Hematopoietic multipotent progenitor cell (in vitro differentiated cells): ENCODE results near the gene SMG6. TPM values are rescaled to one million over a fixed set of nuclear protein-coding genes. Genes with fewer than 3 reads are reported as not detected.
"Not testable (repeated sequence)": the region's sequence is repeated elsewhere in the genome, so short reads cannot be mapped to it uniquely, and the experiment has no call there.

ENCODE experiments used
- DNase-seq, 3 donors: peaks; one replicate each; pipeline ENCODE4 v3.0.0-alpha.2; 2011 to 2015; ENCODE audit warnings: low read depth in 2 of 3, low spot score in 2 of 3
- total RNA-seq: library from RNA; depleted of rRNA; stranded (reverse); fragments of >200 nt; gene quantifications from one replicate; pipeline ENCODE4 v1.2.3, GENCODE V29; 2012

The SMG6 gene
- total RNA-seq, 1 donor: 27.5 TPM

- no peak for DNase-seq
These were observed 6.0 kb upstream of the SMG6 start for GRCh38 chr17:2309338-2310154.

- DNase-seq: no peak
These were observed 1.3 kb upstream of the SMG6 start for GRCh38 chr17:2304931-2305330.

GRCh38 chr17:2302778-2303203 lies 794 bp downstream of the SMG6 start:
- DNase-seq: peak in 1 of 3 donors; percentile 18

DNA sequence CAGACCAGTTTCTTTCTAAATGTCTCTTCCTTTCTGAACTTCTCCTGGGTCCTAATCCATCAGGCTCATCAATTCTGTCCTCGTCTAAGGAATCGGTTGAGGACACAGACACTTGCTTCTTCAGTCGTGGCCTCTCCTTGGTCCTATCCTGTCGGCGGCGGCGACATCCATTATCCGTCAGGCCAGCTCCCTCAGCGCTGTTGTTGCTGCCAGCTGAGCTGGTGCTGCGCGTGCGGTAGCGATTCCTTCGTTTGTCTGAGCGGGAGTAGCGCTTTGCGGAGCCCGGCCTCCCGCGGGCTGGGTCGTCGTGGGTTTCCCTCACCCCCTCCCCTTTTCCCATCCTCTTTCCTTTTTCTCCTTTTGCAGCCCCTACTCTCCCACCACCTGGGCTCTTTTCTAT lies 3.8 kb downstream of the SMG6 start:
- DNase-seq: no peak

- no peak for DNase-seq
These were observed 4.4 kb downstream of the SMG6 start for GRCh38 chr17:2299136-2299535.

DNA sequence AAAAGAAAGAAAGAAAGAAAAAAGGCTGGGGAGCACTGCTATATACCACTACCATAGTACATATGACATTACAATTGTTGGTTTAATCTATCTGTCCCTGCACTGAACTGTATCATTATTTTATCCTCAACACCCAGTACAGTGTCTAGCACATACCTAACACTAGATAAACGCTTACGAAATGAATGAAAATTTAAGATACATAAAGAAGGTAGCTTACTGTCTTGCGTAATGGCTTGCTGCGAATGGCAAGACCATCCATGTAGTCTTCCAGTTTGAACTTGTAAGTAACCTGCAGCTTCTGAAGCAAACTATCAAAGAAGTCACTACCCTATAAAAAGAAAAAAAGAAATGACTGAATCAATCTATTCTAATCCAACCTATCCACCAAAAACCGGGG lies 6.6 kb downstream of the SMG6 start:
- DNase-seq: no peak

GRCh38 chr17:2295575-2295974 lies 8.0 kb downstream of the SMG6 start:
- no peak for DNase-seq

- DNase-seq: no peak
These were observed 11.5 kb downstream of the SMG6 start for GRCh38 chr17:2292100-2292499.

DNA sequence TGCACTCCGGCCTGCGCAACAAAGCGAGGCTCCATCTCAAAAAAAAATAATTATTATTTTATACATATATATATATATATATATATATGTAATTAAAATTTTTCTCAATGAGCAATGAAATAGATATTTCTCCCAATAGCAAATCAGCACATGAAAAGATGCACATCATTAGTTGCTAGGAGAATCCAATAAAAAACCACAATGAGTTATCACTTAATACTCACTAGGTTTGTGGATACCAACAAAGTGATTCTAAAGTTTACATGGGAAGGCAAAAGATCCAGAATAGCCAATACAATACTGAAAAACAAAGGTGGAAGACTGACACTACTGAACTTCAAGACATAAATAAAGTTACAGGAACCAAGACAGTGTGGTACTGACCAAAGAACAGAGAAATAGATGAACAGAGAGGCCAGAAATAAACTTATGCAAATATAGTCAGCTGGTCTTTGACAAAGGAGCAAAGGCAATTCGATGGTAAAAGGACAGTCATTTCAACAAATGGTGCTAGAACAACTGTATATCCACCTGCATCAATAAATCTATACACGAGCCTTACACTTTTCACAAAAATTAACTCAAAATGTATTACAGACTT lies 13.6 kb downstream of the SMG6 start:
- DNase-seq: peak in 1 of 3 donors; percentile 63

DNA sequence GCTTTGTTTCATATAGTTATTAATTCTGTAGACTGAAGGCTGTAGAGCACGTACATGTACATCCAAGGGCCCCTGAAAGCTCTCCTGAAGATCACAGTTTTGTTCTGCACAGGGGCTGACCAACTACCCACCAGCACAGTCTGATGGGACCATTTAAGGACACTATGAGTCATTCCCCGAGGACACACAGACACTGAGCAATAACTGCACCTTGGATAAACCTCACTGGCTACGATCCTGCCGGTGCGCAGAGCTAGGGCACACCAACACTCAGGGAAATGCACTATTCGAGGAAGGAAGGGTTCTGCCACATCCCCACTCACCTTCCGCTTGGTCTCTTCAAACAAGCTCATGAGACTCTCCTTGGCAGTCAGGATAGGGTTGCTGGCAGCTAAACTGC lies 20.3 kb downstream of the SMG6 start:
- no peak for DNase-seq

DNA sequence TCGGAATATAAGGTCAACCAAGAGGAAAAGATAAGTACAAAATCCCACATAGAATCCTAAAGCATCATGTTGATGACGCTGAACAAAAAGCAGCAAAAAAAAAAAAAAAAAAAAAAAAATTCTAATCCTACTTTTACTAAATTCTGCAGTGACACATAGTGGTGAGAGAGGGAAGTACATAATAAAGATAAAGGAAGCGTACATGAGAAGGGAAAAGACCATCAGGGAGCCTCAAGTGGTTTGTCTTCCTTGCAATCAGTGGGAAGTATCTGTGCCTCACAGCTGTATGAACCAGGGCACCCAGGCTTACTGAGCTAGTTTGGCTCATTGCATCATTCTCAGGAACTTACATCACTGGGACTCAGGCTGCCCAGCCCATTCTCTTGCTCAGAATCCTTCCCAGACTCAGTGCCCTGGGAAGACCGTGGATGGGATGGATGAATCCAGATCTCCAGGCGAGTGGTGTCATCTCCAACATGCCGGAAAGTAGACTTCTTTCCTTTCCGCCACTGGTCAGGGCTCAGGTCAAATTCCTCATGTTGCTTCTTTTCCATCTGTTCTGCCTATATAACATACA lies 21.2 kb downstream of the SMG6 start:
- DNase-seq: peak in 2 of 3 donors; percentile 67 to 84

DNA sequence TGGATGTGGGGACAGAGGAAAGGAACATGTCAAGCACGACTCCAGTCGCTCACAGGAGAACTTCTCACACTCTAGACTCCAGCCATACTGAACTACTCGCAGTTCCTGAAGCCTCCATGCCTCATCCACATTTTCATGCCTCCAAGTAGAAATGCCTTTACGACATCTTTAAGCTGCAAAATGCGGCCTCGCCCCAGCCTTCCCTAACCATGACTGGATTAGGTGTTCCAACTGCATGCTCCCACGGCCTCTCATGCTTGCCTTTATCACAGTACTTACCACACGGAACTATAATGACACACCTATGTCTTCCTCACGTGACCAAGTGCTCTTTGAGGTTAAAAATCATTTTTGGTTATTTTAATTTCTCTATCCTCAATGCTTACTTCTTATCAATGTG lies 23.9 kb downstream of the SMG6 start:
- no peak for DNase-seq

DNA sequence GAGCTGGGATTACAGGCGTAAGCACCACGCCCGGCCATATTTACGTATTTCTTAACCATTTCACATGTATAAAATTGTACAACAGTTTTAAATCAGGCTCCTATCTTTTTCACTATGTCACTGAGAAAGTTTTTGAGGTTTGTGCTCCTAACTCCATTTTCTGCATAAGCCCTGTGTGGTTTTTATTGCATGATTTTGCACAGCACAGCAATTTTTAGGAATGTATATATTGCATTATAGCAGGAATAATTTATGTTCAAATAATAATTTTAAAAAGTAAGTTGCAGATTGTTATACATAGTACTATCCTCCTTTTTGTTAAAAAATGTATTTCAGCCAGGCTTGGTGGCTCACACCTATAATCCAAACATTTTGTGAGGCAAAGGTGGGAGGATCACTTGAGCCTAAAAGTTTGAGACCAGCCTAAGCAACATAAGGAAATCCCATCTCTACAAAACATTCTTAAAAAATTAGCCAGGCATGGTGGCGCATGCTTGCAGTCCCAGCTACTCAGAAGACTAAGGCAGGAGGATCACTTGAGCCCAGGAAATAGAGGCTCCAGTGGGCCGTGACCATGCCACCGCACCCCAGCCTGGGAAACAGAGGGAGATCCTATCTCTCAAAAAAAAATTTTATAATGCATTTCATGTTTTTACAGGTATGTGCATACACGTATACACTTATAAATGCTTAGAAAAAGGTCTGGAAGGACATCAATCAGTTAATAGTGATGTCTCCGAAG lies 26.0 kb downstream of the SMG6 start:
- DNase-seq: no peak

GRCh38 chr17:2275722-2276121 lies 27.9 kb downstream of the SMG6 start:
- no peak for DNase-seq

GRCh38 chr17:2274414-2274813 lies 29.2 kb downstream of the SMG6 start:
- no peak for DNase-seq

GRCh38 chr17:2271985-2272702 lies 31.4 kb downstream of the SMG6 start:
- no peak for DNase-seq

- no peak for DNase-seq
These were observed 36.2 kb downstream of the SMG6 start for GRCh38 chr17:2267354-2267753.

- DNase-seq: no peak
These were observed 36.7 kb downstream of the SMG6 start for GRCh38 chr17:2266865-2267228.

- peak; percentile 65 to 86 (median 81) for DNase-seq
These were observed 37.3 kb downstream of the SMG6 start for GRCh38 chr17:2266045-2266864.

DNA sequence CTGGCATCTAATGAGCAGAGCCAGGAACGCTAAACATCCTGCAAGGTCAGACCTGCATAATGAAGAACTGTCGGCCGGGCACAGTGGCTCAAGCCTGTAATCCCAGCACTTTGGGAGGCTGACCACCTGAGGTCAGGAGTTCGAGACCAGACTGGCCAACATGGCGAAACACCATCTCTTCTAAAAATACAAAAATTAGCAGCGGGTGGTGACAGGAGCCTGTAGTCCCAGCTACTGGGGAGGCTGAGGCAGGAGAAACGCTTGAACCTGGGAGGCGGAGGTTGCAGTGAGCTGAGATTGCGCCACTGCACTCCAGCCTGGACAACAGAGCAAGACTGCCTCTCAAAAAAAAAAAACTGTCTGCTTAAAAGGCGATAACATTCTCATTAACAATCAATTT lies 38.4 kb downstream of the SMG6 start:
- not testable (repeated sequence) for DNase-seq
